ENCODE measurements around the gene G6PD. TPM values are rescaled to one million over a fixed set of nuclear protein-coding genes. Genes with fewer than 3 reads are reported as not detected.

The G6PD gene
- polyA plus RNA-seq, 2 of the 4 experiments (the other 2 are of a cell fraction): 692 to 1,409 TPM

- under 1% methylated on average over 13 of the region's 17 CpGs for WGBS (ENCODE audit: missing lambda C conversion rate)
- POLR2A ChIA-PET: interaction anchor here (0.6 kb wide), 1 partner anchor 101 kb away, joined by 4 read pairs; no protein-coding TSS in a partner anchor
- CTCF ChIA-PET: interaction anchor here (0.7 to 7.5 kb wide), 3 partner anchors 13 to 203 kb away, joined by 3 to 55 read pairs (median 4); no protein-coding TSS in a partner anchor
- Histone ChIP-seq H3K4me2 (peak overlapping the region; percentile 82), H3K4me3 (peak overlapping the region; percentile 95), H3K4me1 (peaks cover 52% of the 10 kb centered on the region), H3K9me3 (no peaks in the 10 kb centered on the region), H3K27ac (peak overlapping the region; percentile 98 to 100)
- DNase-seq (ENCODE audit: low read depth in 1 of 2, low spot score in 1 of 2): peak in 1 of 2 experiments; percentile 39
- FAIRE-seq: no peak
- ATAC-seq: no peak
- TF ChIP-seq TFCP2L1 (CRISPR knock-in tag; IDR thresholded peaks at IDR 0.05) (no peak), ELK1 (IDR thresholded peaks at IDR 0.05; ENCODE audit: low read depth, low read length) (no peak), FOSB (CRISPR knock-in tag; IDR thresholded peaks at IDR 0.05) (no peak)
Observed at GRCh38 chrX:154545673-154546274, 872 bp downstream of the G6PD start.

- Histone ChIP-seq H3K4me1 (peaks cover 65% of the 10 kb centered on the region), H3K4me3 (peak overlapping the region; percentile 95), H3K27ac (peak overlapping the region; percentile 98 to 100), H3K9me3 (no peaks in the 10 kb centered on the region), H3K4me2 (peak overlapping the region; percentile 82)
- peak; percentile 45 to 48 for ATAC-seq
- 4% methylated on average over 9 of the region's 20 CpGs for WGBS (ENCODE audit: missing lambda C conversion rate)
- ChIA-PET POLR2A (interaction anchor here (0.8 to 1.9 kb wide), 6 partner anchors 11 to 172 kb away, joined by 3 to 7 read pairs (median 4); partner anchors contain the start of gene SLC10A3), CTCF (interaction anchor here (1.2 to 7.5 kb wide), 4 partner anchors 10 to 206 kb away, joined by 6 to 55 read pairs (median 9); no protein-coding TSS in a partner anchor)
- peak; percentile 55 to 95 for DNase-seq (ENCODE audit: low read depth in 1 of 2, low spot score in 1 of 2)
- FAIRE-seq: peak; percentile 97
- TF ChIP-seq JUN (IDR thresholded peaks at IDR 0.05) (peak in 1 of 2 experiments; percentile 21; a peak in 3 of 5 replicates), POLR2A (IDR thresholded peaks at IDR 0.05; ENCODE audit: low read length) (peak; percentile 28), ZSCAN20 (CRISPR knock-in tag; IDR thresholded peaks at IDR 0.05) (no peak), E2F6 (IDR thresholded peaks at IDR 0.05; ENCODE audit: borderline replicate concordance, low read depth) (peak; percentile 65; the same call in 1 of the 2 replicates), NR3C1 (IDR thresholded peaks at IDR 0.05) (no peak), FOSB (CRISPR knock-in tag; IDR thresholded peaks at IDR 0.05) (no peak), FOSL2 (IDR thresholded peaks at IDR 0.05) (no peak), FOSL2 (CRISPR knock-in tag; IDR thresholded peaks at IDR 0.05) (peak; percentile 29; the same call in 1 of the 2 replicates), HES2 (IDR thresholded peaks at IDR 0.05) (no peak), MAX (IDR thresholded peaks at IDR 0.05) (peak; percentile 88), ZFP36 (IDR thresholded peaks at IDR 0.05; ENCODE audit: borderline replicate concordance, partially characterized antibody) (no peak), BHLHE40 (IDR thresholded peaks at IDR 0.05; ENCODE audit: low read depth, low read length) (peak; percentile 56; the same call in 1 of the 2 replicates), EP300 (IDR thresholded peaks at IDR 0.05) (no peak), USF2 (IDR thresholded peaks at IDR 0.05) (peak; percentile 85), HOXA7 (CRISPR knock-in tag; IDR thresholded peaks at IDR 0.05) (peak; percentile 73; the same call in 1 of the 2 replicates), CEBPB (IDR thresholded peaks at IDR 0.05) (peak; percentile 36 to 39; a peak in 1 of 4 replicates), REST (IDR thresholded peaks at IDR 0.05) (peak; percentile 62), ATOH8 (CRISPR knock-in tag; IDR thresholded peaks at IDR 0.05; ENCODE audit: low read depth) (peak; percentile 48; the same call in 1 of the 2 replicates), POLR2AphosphoS2 (conservative IDR thresholded peaks at IDR 0.05; ENCODE audit: low read length) (0 out of 2 replicates have a peak, but pooled peaks have one; percentile 15), CTCF (IDR thresholded peaks at IDR 0.05) (no peak), ESRRA (IDR thresholded peaks at IDR 0.05; ENCODE audit: borderline replicate concordance, low read length) (no peak), HDAC2 (IDR thresholded peaks at IDR 0.05) (0 out of 2 replicates have a peak, but pooled peaks have one; percentile 16), FOXS1 (CRISPR knock-in tag; IDR thresholded peaks at IDR 0.05) (peak; percentile 73)
Observed at GRCh38 chrX:154542723-154543424, 3.8 kb downstream of the G6PD start.

All from A549 (cell line).